GM18951 (cell line): ENCODE results near the gene SLC43A1.

ENCODE experiments used
- POLR2A ChIP-seq: IDR thresholded peaks from 4 replicates; pipeline ENCODE4 v1.6.1; 2011; ENCODE audit warnings: mild to moderate bottlenecking; ENCODE audit not compliant: insufficient read length, insufficient read depth; ENCODE audit errors: extremely low read depth
- in situ Hi-C: fragments of 300-500 bp; cut with MboI; formaldehyde crosslinking; loops from one replicate; pipeline ENCODE4 v1.12.0; 2022; ENCODE audit warnings: low sequenced_read_pairs, mixed read lengths, inconsistent platforms; ENCODE audit not compliant: unreplicated experiment

SLC43A1 gene

GRCh38 chr11:57499413-57499982, 16.0 kb downstream of the SLC43A1 start:
- TF ChIP-seq POLR2A, result no peak
- in situ Hi-C loops, result no loop called here

- in situ Hi-C loops, result no loop called here
- no peak for TF ChIP-seq POLR2A
Measured at GRCh38 chr11:57498540-57498939, 17.0 kb downstream of the SLC43A1 start.

- no peak for TF ChIP-seq POLR2A
- in situ Hi-C loops, result no loop called here
Measured at GRCh38 chr11:57497303-57498247, 17.9 kb downstream of the SLC43A1 start.

DNA sequence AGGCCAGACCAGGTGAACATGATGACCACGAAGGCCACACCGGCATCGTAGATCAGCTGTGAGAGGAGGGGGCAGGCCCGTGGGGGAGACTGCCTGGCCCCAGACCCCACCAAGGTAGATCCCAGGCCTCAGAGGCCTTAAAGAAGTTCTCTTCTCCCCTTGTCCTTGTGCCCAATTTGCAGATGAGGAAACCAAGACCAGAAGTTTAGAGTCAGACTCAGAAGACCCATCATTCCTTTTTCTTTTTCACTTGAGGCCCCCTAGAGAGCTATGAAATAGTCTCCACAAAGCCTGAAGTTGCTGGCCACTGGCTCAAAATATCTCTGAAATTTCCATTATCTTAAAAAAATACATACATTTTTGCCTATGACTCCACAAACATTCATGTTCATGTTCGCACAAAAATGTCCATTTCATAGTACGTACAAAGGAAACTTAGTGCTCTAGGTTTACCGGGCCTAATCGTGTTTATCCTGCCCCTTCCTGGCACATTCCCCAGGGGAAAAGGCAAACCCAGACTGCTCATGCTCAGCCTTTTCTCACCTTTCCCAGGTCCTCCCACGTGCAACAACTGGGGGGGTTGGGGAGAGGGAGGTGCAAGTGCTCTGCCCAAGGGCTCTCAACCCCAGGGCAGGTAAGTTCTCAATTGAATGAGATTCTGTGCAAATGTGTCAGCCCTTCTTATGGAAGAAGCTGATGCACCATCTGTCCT, 19.2 kb downstream of the SLC43A1 start:
- no peak for TF ChIP-seq POLR2A
- in situ Hi-C loops, result no loop called here

DNA sequence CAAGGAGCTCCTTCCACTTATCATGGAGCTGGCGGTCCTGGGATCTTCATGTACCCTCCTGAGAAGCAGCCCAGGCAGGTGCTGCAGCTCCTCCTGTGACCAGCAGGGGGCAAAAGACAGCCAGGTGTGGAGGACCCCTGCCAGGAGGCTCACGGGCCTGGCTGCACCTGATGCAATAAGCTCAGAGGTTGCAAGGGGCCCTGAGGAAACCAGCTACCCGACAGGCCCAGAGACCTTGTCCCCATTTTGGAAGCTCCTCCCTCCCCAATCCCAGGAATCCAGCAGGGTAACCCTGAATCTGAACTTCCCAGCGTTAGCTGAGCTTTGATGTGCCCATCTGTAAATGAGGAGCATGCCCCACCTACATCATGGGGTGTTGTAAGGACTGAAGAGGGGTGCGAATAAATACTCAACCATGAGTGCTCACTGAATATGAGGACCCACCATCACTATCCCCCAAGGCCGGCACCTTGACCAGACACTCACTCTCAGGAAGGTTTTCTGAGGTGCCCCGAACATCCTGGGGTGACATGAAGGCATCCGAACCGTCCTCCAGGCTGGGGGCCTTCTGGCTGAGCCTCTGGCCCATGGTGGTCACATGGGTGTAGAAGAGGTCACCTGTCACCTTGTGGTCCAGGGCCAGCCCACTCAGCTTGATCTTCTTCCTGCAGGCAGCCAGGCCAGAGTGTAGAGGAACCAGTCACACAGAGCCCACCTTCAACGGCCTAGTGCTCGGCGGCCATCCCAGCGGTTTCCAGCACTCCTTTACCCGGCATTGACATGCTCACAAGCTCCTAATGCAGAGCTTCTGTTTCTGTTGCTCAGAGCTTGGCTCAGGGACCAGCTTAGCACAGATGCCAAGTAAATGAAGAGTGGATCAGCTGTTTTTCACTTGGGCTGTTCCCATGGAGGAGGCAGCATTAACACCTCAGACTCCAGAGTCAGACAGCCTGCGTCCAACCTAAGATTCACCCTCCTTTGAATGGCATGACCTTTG, 21.7 kb downstream of the SLC43A1 start:
- in situ Hi-C loops, result loop anchor here (5.0 kb wide), 1 partner anchor 33 kb away; no protein-coding TSS in a partner anchor
- TF ChIP-seq POLR2A, result no peak

GRCh38 chr11:57491371-57492061, 24.0 kb downstream of the SLC43A1 start:
- in situ Hi-C loops, result loop anchor here (5.0 kb wide), 1 partner anchor 36 kb away; no protein-coding TSS in a partner anchor
- no peak for TF ChIP-seq POLR2A

- in situ Hi-C loops, result loop anchor here (5.0 kb wide), 1 partner anchor 37 kb away; no protein-coding TSS in a partner anchor
Measured at GRCh38 chr11:57490456-57491248, 24.9 kb downstream of the SLC43A1 start.

DNA sequence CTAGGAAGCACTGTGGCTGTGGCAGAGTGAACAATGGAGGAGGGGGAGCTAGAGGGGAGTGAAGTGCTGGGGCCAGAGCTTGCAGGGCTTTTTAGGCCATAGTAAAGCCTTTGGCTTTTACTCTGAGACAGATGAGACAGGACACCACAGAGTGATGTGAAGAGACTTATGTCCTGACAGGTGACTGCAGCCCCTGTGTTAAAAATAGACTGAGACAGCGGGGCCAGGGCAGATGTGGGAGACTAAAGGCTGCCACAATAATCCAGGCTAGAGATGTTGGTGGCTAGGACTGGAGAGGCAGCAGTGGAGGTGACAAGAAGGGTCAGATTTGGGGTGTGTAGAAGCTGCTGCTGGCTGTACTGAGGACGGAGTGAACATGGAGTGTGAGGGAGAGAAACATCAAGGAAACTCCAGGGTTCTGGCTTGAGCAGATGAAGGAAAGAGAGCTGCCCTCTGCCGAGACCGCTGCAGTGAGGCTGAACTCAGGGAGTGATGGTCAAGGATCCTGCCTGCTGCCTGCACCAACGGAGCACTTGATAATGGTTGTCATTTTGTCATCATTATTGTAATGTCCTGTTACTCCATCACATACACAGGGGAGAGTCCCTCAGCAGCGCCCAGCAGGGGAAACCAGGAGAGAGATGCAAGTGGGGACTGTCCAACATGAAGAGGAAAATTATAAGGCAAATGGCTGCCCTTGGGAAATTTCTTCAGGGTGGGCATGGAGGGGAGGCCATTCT, 27.4 kb downstream of the SLC43A1 start:
- in situ Hi-C loops, result no loop called here
- TF ChIP-seq POLR2A, result no peak

More at GRCh38 chr11:57490456-57491248, 24.9 kb downstream of the SLC43A1 start:
- no peak for TF ChIP-seq POLR2A

- in situ Hi-C loops, result no loop called here
- TF ChIP-seq POLR2A, result no peak
Measured at GRCh38 chr11:57487021-57487778, 28.3 kb downstream of the SLC43A1 start.

- in situ Hi-C loops, result no loop called here
- TF ChIP-seq POLR2A, result no peak
Measured at GRCh38 chr11:57485217-57485990, 30.1 kb downstream of the SLC43A1 start.
